Activated CD4-positive, CD25-positive, alpha-beta regulatory T cell treated with anti-CD3 and anti-CD28 coated beads, Interleukin-2, amount 50 U/mL, for 16 hours (primary cell): ENCODE data around the gene CELF4.

Experiments
- DNase-seq: peaks from one replicate; pipeline ENCODE4 v3.0.0-alpha.2; 2020; ENCODE audit warnings: low read depth, low spot score

The CELF4 gene

DNA sequence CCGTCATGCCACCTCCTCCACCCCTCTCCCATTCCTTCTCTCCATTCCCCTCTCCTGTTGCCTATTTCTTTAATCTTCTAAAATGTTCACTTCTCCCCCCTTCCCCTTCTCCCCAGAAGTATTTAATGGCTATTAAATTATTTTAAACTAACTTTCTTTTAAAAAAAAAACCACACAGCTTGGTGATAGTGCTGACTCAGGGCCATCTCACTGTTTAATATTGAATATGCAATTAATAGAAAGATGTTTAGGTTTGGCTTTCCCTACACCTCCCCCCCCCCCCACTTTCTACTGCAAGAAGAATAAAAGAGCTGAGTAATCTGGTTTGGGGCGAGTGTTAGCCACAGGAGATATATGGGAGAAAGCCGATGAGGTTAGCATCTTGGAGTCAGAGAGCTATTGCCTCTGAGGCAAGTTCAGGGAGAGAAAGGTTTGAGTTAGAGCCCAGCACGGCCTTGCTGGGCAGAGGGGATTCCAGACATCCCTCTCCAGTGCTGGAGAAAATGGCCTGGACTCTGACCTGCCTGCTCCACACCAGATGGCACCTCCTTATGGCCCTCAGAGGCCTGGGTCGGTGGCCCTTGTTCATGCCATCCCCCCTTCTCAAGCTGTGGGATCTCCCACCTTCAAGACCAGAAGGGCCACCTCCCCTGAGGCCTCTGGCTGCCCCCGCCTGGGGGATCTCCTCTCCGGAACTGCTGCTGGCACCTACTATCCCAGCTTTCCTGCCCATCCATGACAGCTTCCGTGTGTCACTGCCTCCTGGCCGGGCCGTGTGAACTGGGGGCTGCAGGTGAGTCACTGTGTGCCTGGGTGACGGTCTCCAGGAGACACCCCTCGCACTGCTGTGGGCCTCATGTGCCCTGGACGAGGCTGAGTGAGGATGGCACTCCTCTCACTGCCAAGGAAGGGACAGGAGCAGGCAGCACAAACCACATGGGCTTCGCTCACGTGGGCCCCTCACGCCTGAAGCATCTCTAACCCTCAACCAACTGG lies 246.9 kb downstream of the CELF4 start:
- no peak for DNase-seq

DNA sequence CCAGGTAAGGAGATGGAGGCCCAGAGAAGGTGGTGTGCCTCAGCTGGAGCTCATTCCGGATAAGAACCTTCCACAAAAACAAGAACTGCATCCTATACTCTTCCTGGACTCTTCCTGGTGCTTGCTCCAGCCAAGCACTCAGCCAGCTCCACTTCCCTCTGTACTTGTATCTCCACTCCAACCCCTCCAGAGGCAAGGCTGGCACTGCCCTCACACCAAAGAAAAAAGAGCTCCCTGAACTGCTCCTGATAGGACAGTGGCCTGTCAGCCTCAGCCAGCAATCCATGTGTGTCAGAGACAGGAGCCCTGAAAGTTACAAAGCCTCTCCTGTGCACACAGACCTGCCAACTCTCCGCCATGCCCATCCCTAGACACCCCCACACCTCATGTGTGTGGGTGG lies 248.1 kb downstream of the CELF4 start:
- no peak for DNase-seq

DNA sequence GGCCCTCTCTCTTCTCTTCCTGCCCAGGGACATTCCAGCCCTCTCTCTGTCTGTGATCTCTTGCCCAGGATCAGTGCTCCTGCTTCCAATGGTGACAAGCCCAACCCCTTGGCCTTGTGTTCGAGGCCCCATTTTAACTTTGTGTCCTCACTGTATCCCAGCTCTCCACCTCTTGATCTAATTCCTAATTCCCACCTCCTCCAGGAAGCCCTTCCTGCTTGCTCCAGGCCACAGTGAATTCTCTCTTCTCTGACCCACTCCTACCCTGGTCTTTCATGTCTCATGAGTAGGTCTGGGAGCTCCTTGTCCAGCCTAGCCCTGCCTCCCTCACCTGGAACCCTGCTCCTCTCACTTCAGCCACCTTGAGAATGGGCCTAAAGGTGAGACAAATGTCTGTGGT lies 249.1 kb downstream of the CELF4 start:
- no peak for DNase-seq

DNA sequence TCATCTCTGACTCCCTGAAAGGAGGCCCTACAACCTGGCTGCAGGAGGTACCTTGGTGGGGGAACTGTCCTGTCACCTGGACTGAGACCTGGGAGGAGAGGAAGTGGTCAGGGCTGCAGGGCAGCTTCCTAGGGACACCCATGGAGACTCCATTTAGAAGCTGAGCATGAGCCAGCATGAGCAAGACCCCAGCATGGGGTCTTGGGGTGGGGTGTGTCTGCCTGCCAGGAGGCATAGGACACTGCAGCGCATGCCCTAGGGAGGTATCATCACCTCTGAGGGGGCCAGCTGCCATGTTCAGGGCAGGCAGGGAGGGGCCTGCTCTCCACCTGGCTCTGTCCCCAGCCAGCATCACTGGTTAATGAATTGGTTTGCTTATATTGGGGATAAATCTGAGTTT lies 249.7 kb downstream of the CELF4 start:
- DNase-seq = no peak

DNA sequence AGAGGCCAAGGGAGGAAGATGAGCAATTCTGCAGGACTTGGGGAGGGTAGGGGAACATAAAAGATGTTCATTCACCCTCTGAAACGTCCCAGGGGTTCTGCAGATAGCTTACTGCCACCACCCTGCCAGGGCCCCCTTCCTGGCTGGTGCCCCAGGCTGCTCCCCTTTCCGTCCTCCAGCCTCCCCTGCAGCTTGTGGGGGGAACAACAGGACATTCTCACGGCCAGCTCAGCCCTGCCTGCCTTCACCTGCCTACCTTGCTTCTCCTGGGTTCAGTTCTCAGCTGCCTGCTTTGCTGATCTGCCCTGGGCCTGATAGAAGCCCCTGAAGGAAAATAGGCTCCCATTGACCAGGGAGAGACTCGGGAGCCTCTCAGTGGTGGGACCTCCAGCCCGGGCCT lies 251.1 kb downstream of the CELF4 start:
- no peak for DNase-seq

DNA sequence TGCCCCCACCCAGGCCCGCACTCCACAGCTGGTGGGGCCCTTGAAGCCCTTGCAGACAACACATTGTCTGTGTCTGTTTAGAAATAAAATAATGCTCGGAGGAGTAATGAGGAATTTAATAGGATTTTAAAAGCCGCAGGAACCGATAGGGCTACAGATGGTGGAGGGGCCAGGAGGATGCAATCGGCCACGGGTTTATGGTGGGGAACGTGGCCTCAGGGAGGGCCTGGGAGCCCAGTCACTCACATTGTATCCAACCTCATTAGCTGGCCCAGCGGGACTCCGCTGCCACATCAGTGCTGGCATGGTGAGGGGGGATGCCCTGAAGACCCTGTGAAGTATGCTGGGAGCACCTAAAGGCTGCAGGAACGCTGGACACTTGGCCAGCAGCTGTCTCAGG lies 252.0 kb downstream of the CELF4 start:
- no peak for DNase-seq

DNA sequence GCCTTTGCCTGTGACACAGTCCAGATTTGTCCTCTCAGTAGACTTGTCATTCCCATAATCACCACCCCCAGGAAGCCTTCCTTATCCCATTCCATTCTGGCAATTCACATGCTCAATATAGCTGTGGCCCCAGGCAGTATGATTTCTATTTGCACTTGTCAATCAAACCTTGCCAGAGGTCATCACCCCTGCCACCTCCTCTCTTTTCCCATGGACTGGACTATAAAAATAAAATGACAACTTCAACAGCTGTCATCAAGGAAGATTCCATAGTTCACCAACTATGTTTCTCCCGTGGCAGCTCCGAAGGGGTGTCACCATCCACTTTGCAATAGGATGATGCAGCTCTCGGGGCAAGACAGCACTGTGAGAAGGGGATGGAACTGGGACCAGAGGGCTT lies 255.7 kb downstream of the CELF4 start:
- no peak for DNase-seq

DNA sequence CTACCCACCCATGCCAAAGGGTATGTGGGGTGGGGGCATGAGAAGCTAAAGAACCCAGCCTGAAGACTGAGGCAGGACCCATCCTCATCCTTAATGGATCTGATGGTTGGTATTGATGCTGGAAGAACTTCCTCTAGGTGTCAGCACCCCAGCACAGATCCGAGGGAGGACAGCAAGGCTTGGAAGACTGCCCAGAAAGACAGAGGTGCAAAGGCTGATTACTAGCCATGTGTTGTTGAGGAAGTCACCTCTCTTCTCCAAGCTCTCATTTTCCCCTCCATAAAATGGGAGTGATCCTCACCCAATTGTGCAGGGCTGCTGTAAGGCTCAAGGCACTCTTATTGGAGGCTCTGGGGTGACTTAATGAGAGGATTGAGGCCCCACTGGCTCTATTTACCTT lies 256.5 kb downstream of the CELF4 start:
- DNase-seq = no peak

DNA sequence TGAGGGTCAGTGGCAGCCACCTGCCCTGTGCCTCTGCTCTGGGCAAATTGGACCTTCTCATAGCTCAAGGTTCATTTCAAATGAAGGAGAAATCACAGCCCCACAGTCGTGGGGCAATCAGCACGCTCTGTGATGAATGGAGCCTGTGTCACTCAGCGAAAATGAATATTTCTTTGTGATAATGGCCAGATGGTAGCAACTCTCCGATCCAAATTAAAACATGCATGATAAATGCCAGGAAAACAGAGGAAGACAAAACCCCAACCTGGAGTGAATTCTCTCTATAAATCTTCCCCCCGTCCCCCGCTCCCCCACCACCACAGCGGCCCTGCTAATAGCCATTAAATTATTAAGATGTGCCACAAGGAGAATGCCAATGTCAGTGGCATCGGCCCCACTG lies 258.4 kb downstream of the CELF4 start:
- DNase-seq = no peak

DNA sequence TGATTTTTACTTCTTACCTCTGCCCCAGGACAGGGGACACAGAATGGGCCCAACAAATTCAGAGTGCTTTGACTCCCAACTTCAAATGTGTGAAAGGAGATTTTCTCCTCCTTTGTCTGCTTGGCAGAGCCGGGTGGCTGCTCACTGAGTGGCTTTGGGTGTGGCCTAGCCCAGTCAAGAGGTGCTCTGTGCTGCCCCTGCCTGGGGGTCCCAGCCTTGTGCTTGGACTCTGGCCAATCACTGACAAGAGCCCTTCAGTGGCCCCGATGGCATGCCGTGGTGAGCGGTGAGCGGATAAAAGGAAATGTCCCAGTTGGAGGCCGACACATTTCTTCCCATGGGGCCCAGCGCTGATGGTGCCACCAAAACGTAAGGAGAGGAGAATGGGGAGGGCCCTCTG lies 259.2 kb downstream of the CELF4 start:
- DNase-seq = no peak

DNA sequence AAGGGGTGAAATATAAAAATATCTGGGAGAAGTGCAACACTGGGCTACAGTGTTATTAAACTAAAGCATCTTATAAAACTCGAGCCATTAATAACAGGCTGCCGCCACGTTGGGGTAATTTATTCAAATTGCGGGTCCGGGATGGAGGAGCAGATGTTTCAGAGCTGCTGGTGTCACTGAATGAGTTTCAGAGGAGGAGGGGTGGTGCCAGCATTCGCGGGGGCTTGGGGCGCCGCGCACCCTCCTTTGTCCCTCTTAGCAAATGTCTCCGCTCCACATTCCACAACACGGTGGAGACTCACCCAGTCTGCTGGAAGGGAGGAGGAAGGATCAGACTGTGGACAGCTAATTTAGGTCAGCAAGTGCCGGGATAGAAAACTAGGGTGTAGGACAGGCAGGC lies 260.5 kb downstream of the CELF4 start:
- no peak for DNase-seq

DNA sequence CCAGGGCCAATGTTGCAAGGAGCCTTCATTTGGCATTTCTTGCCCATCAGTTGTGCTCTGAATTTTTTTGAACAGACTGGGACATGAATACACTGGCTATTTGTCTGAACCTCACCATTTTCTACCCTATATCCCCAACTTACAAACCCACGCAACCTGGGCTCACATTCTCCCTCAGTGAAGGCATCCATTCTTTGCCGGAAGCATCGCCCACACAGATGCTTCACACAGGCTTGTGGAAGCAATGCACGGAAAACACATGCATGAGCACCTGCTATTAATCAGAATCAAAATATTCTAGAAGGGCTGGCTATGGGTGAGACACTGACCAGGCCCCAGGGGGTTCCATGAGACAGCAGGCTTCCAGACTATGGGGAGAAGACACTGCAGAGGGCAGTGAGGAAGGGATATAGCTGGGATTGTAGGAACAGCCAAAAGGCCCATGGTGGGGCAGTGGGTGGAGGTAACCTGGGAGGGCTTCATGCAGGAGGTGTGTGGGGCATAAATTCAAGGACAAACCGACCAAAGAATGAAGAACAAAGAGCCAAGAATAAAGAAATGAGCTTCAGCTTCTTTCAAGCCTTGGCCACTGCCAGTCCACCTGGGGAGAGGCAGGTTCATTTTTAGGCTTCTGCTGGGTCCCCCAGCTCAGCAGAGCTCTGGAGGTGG lies 261.5 kb downstream of the CELF4 start:
- no peak for DNase-seq

DNA sequence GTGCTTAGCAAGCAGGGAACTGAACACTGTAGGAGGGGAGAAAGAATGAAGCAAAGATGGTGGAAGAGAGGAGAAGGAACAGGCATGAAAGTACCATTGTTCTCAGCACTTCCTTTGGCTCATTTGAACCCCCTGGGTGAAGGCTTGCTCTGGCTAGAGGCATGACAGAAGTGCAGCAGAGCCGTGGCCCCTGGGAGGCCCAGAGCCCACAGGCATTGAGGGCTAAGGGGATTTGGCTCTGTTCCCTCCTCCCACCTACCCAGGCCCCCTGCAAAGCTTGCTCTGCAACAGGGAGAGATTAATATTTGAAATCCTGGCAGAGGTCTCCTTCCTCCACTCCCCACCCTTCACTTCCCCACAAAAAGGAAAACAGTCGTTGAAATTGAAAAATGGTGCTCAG lies 262.6 kb downstream of the CELF4 start:
- DNase-seq = no peak

DNA sequence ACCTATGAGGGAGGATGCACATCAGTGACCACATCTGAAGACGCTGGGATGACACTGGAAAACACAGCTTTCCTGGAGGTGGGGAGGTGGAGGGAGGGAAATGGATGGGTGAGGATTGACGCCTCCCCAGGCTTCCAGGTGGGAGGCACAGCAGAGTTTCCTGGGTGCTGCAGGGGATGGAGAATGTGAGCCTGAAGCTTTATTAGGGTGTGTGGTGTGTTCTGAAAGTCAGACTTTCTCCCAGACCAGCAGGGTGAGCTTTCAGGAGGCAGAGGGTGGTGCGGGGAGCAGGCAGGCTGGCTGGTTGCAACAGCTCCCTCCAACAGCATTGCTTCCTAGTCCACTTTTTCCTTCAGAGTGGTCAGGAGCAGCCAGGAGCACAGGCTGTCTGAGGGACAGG lies 263.1 kb downstream of the CELF4 start:
- no peak for DNase-seq

DNA sequence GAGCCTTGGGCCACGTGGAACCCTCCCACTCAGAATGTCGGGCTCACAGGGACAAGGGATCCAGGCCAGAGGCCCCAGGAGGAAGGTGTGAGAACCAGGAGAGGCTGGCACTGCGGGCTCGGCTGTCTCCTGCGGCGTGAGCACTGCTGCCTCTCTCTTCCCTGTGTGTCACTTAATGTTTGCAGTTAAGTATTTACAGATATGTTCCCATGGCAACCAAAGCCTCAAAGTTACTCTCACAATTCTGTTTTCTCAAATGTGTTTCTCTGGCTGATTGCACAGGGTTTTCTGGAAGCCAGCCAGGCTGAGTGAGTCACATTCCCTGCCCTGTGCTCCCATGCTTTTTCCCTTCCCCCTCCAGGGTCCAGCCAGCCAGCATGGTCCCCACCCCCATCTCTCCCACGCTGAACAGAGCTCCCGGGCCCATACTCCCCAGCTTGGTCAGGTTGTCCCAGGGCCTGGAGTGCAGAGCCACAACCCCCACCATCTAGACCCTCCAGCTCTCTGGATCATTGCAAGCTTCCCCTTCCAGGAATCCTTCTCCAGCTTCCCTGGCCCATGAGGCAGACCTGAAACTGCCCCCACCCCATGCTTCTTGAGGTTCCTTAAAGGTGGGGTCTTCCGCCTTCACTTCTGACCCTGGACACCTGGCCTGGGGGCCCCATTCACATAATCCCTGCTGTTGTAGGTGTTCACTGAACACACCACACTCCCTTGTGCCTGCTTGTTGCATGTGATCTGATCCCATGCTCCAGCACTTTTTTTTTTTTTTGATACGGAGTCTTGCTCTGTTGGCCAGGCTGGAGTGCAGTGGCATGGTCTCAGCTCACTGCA lies 265.9 kb downstream of the CELF4 start:
- DNase-seq = no peak

DNA sequence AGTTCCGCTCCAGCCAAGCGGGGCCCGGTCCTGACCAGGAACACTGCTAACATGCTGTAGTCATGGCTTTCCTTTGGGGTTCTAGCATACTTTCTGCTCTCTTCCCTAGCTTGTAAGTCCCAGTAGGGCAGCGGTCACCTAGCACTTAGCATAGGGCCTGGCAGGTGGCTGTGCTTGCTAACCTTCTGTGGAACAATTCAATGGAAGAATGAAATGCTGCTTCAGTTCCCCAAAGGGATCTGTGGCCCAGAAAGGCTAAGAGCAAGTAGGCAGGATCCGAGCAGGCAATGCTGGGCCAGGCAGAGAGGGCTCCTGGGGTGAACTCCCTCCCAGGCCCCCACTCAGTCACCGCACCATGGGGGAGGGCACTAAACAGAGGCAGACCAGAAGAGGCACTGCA lies 266.8 kb downstream of the CELF4 start:
- DNase-seq = no peak

DNA sequence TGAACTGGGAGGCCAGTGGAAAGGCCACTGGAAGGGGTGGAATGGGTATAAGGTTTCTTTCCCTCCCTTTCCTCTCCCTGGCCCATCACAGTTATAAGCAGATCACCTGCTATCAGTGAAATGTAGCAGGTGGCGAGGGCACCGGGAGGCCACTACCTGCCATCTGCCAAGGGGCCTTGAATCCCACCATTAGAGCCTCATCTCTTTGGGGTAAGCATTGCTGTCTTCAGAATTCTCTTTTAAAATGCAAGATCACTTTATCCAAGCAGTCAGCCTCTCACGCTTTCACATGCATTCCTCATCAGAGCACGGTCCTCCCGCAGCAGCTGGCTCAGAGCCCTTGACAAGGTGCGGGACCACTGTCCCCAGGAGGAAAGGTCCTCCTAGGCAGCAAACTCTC lies 268.5 kb downstream of the CELF4 start:
- DNase-seq = no peak

DNA sequence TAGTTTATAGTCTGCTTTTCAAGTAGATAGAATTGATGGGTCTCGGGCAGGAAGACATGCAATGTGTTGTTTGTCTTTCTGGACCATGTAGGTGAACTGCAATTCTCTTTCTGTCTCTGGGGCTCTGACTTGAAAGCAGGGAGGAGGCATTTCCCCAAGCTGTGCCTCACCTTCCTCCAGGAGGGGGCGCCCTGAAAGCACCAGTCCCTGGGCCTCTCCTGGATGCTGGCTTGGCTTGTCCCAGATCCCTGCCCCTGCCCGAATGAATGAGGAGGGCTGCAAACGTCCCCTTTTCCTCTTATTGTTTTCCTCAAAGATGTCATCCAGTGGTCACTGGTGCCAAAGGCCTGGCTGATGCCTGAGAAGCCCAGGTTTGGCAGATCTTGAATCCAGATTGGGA lies 270.6 kb downstream of the CELF4 start:
- DNase-seq = no peak

DNA sequence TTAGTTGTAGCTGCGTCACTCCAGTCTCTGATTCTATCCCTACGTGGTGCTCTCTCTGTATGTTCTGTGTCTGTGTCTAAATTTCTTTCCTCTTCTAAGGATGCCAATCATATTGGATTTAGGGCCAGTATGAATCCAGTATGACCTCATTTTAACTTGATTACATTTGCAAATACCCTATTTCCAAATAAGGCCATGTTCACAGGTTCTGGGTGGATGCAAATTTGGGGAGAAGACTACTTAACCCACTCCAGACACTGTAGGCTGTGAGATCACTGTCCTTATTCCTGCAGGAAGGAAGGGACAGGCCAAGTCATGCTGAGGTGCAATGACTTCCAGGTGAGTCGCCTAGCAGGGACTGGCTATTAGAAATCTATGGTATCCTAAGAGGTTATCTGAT lies 272.2 kb downstream of the CELF4 start:
- DNase-seq = no peak

DNA sequence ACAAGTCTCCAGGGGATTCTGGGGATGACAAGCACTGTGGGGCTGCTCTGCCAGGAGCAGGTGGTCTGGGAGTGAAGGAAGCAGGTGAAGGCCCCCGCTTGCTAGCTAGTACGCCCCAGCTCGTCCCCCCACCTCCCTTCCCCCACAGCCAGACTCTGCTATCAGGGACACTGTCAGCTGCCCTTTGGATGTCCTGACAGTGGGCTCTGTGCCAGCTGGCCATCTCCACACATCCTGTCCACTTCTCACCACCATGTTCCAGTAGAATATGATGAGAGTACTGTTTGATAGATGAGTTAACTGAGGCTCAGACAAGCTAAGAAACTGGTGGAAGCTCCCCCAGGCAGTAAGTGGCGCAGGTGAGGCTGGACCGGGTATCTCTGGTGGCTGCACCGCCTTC lies 276.2 kb downstream of the CELF4 start:
- DNase-seq = no peak

DNA sequence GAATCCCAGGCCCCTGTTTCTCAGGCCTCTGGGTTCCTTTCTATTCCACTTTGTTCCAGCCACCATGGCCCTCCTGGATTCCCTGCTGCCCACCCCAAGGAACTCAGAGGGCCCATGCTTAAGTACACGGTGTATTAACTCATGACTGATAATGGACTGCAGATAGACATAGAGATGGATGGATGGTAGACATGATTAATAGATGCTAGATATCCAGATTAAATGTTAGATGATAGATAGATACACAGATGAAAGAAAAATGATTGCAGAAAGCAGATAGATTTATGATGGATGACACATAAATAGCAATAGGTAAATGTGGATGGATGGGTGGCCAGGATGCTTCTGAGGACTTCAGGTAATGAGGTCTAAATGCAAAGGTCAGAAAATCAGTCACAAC lies 278.0 kb downstream of the CELF4 start:
- no peak for DNase-seq

DNA sequence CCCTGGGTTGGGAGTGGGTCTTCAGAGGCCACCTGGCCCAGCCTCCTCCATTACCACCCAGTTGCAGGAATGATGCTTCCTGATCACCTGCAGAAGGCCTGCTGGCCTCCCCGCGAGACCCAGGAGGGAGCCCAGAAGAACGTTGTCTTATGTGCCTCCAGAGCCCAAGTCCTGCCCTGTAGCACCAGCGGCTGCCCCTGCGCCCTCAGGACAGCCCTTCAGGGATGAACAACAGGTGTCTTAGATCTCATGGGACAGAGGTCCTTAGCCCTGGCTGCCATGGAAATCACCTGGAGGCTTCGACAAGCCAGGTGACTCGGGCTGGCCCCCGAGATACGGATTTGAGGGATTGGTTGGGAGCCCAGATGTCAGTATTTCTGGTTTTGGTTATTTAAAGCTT lies 278.8 kb downstream of the CELF4 start:
- DNase-seq = no peak
